Activated CD8-positive, alpha-beta memory T cell treated with anti-CD3 and anti-CD28 coated beads, Interleukin-2, amount 50 U/mL, for 24 hours (primary cell): Measurements from ENCODE around the gene SPATA31E1.
"Not testable (repeated sequence)": the region's sequence is repeated elsewhere in the genome, so short reads cannot be mapped to it uniquely, and the experiment has no call there.

ENCODE experiments used
- DNase-seq: peaks from one replicate; pipeline ENCODE4 v3.0.0-alpha.2; 2020; ENCODE audit errors: extremely low read depth

The SPATA31E1 gene

DNA sequence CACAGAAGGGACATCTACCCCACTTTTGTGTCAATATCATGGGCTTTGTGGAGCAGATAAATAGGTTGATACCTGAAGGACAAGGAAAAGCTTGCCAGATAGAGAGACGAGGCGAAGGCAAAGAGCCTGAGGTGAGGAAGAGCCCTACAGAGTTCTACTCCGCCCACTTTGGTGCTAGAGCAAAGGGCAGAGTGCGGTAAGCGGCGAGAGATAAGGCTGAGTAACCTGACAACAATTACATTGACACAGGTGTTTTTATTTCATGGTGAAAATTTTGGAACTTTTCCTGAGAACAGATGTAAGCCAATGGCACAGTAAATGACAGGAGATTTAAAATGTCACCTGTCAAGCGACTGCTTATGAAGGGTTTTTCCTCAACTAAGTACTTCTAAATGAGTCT, 51.8 kb downstream of the SPATA31E1 start:
- not testable (repeated sequence) for DNase-seq

DNA sequence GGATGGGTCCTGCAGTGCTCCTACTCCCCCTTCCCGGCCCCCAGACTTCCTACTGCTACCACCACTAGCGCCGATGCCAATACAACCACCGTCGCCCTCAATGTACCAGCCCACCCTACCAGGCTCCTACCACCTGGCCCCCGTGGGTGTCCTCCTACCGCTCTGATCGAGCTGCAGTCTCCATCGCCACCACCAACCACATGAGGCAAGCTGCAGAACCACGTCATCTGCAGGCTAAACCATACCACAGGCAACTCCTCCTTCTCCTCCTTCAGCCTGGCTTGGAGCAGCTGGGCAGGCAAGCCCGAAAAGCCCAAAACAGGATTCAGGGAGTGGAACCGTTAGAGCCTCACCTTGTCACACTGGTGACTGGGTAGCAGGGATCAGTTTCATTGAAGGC, 54.7 kb downstream of the SPATA31E1 start:
- DNase-seq, result not testable (repeated sequence)

DNA sequence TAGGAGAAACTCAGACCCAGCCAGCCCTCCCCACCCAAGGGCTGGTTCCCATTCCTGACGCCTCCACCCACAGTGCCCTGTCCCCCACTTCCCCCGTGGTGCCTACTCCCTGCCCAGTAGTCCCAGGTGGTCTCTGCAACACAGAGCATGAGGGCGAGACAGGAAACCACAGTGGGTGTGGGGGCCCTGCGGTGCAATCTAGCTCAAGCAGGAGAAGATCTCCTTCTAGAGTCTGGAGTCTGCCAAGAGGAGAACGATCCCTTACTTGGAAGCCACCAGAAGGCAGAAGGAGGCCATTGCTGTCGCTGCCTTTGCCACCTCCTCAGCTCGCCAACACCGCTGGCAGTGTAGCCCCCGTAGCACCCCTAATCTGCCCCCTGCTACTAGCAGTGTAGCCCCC, 55.2 kb downstream of the SPATA31E1 start:
- not testable (repeated sequence) for DNase-seq

DNA sequence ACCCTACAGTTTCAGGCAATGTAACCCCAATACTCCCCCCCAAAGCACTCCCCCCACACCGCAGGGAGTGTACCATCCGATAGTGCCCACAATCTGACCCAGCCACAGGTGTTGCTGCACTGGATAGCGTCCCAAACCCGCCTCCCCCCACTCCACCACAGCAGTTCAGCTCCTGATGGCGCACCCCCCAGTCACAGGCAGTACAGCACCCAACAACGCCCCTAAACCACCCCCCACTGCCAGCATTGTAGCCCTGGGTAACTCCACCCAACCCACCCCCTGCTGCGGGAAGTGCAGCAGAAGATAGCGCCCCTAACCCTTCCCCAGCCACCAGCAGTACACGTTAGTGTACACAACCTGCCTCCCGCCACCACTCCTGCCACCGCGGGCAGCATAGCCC, 55.7 kb downstream of the SPATA31E1 start:
- not testable (repeated sequence) for DNase-seq
